ENCODE measurements around the gene MCM6. TPM values are rescaled to one million over a fixed set of nuclear protein-coding genes. Genes with fewer than 3 reads are reported as not detected.

Gene MCM6
- total and polyA plus RNA-seq, 2 donors from 2014 or later, result 10.1 to 11.9 TPM

DNA sequence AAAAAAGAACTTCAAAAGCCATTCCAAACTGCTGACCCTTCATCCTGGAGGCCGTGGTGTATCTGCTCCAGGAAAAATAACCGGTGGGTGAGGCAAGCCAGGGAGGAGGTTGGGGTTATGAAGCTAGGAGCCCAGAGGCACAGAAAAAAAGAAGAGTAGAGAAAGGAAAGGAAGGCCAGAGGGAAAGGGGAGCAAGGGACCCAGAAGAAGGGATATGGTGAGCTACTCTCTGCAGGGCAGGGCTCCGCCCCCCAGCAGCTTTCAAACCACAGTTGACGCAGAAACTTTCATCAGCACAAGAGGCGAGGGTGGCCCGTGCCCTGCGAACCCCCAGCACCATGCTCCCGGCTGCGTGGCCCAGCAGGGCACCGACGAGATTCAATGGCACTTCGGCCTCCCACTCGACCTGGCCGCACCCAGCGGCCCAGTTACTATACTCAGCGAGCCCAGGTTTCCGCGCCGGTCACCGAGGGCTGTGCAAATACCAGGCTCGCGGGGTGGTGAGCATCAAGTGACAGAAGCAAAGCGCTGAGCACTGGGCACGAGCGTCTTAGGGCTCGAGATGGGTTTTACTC lies 665 bp downstream of the MCM6 start:
- H3K36me3 ChIP-seq (ENCODE audit: control insufficient read depth in 2 of 3, insufficient read depth in 3 of 3, low read length in 3 of 3), result peaks cover 0 to 5% (median 0%) of the 10 kb centered on the region in 3 donors
- peak overlapping the region; percentile 53 to 69 (median 59) for H3K4me3 ChIP-seq (ENCODE audit: low read length in 3 of 3)
- FAIRE-seq (no peak), DNase-seq (peak; percentile 59 to 84 (median 72))
- no peaks in the 10 kb centered on the region for H3K27me3 ChIP-seq (ENCODE audit: control insufficient read depth, insufficient read depth, low read length)
- peak overlapping the region; percentile 57 to 59 for H3K27ac ChIP-seq (ENCODE audit: low read depth in 2 of 2, low read length in 2 of 2)
- intact Hi-C loops (cut with DNase I), result no loop called here
- H3K9me3 ChIP-seq (ENCODE audit: control insufficient read depth in 2 of 3, insufficient read depth in 1 of 3, low read length in 3 of 3), result no peaks in the 10 kb centered on the region
- no peak for TF ChIP-seq CTCF (IDR thresholded peaks at IDR 0.05; ENCODE audit: borderline replicate concordance, extremely low read depth, insufficient read depth)
- H3K9ac ChIP-seq (ENCODE audit: low read length in 3 of 3), result peak overlapping the region; percentile 56 to 57 (median 57)
- peaks cover 0 to 3% (median 0%) of the 10 kb centered on the region in 3 donors for H3K4me1 ChIP-seq (ENCODE audit: control insufficient read depth in 2 of 3, insufficient read depth in 2 of 3, low read depth in 1 of 3, low read length in 3 of 3)

- Histone ChIP-seq H3K27me3 (ENCODE audit: control insufficient read depth, insufficient read depth, low read length) (no peaks in the 10 kb centered on the region), H3K9me3 (ENCODE audit: control insufficient read depth in 2 of 3, insufficient read depth in 1 of 3, low read length in 3 of 3) (no peaks in the 10 kb centered on the region), H3K4me3 (ENCODE audit: low read length in 3 of 3) (peak overlapping the region in 2 of 3 donors; percentile 59 to 69), H3K4me1 (ENCODE audit: control insufficient read depth in 2 of 3, insufficient read depth in 2 of 3, low read depth in 1 of 3, low read length in 3 of 3) (peaks cover 0 to 3% (median 0%) of the 10 kb centered on the region in 3 donors), H3K27ac (ENCODE audit: low read depth in 2 of 2, low read length in 2 of 2) (no peak overlapping the region), H3K36me3 (ENCODE audit: control insufficient read depth in 2 of 3, insufficient read depth in 3 of 3, low read length in 3 of 3) (peaks cover 0 to 5% (median 0%) of the 10 kb centered on the region in 3 donors), H3K9ac (ENCODE audit: low read length in 3 of 3) (no peak overlapping the region)
- FAIRE-seq, result no peak
- DNase-seq, result peak in 1 of 5 donors; percentile 47
- intact Hi-C loops (cut with DNase I), result no loop called here
- no peak for TF ChIP-seq CTCF (IDR thresholded peaks at IDR 0.05; ENCODE audit: borderline replicate concordance, extremely low read depth, insufficient read depth)
Observed at GRCh38 chr2:135874777-135875365, 1.4 kb downstream of the MCM6 start.

DNA sequence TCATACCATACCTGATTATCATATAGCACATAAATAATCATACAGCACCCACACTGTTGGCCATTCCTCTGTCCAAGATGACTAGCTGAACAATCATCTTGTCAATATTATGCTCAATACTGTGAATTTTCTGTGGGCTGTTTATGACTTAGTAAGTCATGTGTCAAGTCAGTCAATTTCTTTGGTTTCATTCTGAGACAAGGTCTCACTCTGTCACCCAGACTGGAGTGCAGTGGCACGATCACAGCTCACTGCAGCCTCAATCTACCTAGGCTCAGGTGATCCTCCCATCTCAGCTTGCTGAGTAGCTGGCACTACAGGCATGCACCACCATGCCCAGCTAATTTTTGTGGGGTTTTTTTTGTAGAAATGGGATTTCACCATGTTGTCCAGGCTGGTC lies 5.7 kb downstream of the MCM6 start:
- Histone ChIP-seq H3K36me3 (ENCODE audit: control insufficient read depth in 2 of 3, insufficient read depth in 3 of 3, low read length in 3 of 3) (peaks cover 7 to 10% (median 8%) of the 10 kb centered on the region in 3 donors), H3K4me1 (ENCODE audit: control insufficient read depth in 2 of 3, insufficient read depth in 2 of 3, low read depth in 1 of 3, low read length in 3 of 3) (no peaks in the 10 kb centered on the region), H3K27ac (ENCODE audit: low read depth in 2 of 2, low read length in 2 of 2) (no peak overlapping the region), H3K9me3 (ENCODE audit: control insufficient read depth in 2 of 3, insufficient read depth in 1 of 3, low read length in 3 of 3) (no peaks in the 10 kb centered on the region), H3K9ac (ENCODE audit: low read length in 3 of 3) (no peak overlapping the region), H3K4me3 (ENCODE audit: low read length in 3 of 3) (no peak overlapping the region), H3K27me3 (ENCODE audit: control insufficient read depth, insufficient read depth, low read length) (no peaks in the 10 kb centered on the region)
- DNase-seq, result no peak
- TF ChIP-seq CTCF (IDR thresholded peaks at IDR 0.05; ENCODE audit: borderline replicate concordance, extremely low read depth, insufficient read depth), result no peak
- no peak for FAIRE-seq
- intact Hi-C loops (cut with DNase I), result no loop called here
